Measurements from ENCODE around the gene ADGRD1.

DNA sequence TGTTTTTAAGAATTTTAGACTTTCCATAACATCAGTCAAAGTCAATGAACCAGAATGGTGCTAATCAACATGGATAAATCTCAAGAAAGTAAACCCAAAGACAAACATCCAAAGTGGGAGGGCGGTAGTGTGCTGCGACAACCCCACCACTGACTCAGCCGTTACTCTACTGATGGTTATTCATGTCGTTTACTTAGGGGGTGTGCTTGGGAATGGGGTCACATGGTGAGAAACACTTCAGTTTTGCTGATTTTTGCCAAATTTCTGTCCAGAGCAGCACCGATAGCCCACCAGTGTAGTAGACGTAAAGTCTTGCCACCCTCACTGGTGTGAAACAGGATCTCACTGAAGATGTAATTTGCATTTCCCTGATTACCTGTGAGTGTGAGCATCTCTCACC is 99.9 kb downstream of the ADGRD1 start:
- TF ChIP-seq POLR2AphosphoS5 (IDR thresholded peaks at IDR 0.05; ENCODE audit: low read depth, low read length) (no peak), SIN3A (IDR thresholded peaks at IDR 0.05; ENCODE audit: borderline replicate concordance, insufficient read depth, low read length) (no peak), TAF1 (IDR thresholded peaks at IDR 0.05; ENCODE audit: borderline replicate concordance, insufficient read depth, low read length) (no peak), REST (IDR thresholded peaks at IDR 0.05; ENCODE audit: insufficient read depth in 1 of 2, low read depth in 2 of 2, low read length in 2 of 2) (no peak)

All from PFSK-1 (cell line).